ENCODE data around the gene RAB43. TPM values are rescaled to one million over a fixed set of nuclear protein-coding genes. Genes with fewer than 3 reads are reported as not detected.

The RAB43 gene
- total RNA-seq, 1 donor from 2014 or later, result 3.7 TPM

DNA sequence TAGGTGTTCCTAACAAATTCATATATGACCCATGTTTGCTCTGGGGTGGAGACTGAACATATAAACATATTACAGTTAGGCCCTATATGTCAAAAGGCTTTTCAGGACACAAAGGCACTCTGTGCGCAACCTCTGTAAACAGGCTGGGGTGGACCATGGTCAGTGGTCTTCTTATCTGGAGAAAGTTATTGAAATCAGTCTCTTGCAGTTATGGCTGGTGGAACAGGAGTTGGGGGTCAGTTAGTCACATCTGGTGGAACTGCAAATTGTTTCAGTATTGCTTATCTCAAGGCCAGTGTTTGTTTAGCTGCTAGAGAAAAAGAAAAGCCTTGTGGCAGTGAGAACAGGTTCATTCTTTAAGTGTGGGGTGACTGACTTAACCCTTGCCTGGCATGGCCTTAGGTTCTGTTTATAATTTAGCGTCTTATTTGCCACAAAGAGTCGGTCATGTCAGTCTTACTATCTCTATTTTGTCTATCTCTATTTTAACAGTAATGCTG is 66.9 kb downstream of the RAB43 start:
- Histone ChIP-seq H3K9ac (ENCODE audit: low read depth in 1 of 3, low read length in 3 of 3) (no peak overlapping the region), H3K36me3 (ENCODE audit: control insufficient read depth in 3 of 3, insufficient read depth in 3 of 3, low read length in 3 of 3) (no peaks in the 10 kb centered on the region), H3K4me1 (ENCODE audit: control insufficient read depth in 3 of 3, insufficient read depth in 3 of 3, low read length in 3 of 3) (peaks cover 11 to 12% (median 12%) of the 10 kb centered on the region in 3 donors), H3K27ac (ENCODE audit: low read depth, low read length) (no peak overlapping the region), H3K9me3 (ENCODE audit: control insufficient read depth in 3 of 3, low read length in 3 of 3) (no peaks in the 10 kb centered on the region), H3K27me3 (ENCODE audit: control insufficient read depth in 3 of 3, insufficient read depth in 3 of 3, low read length in 3 of 3) (no peaks in the 10 kb centered on the region), H3K4me3 (ENCODE audit: low read length in 3 of 3) (no peak overlapping the region)

GRCh38 chr3:129052675-129053074 is 68.9 kb downstream of the RAB43 start:
- Histone ChIP-seq H3K9ac (ENCODE audit: low read depth in 1 of 3, low read length in 3 of 3) (no peak overlapping the region), H3K27ac (ENCODE audit: low read depth, low read length) (no peak overlapping the region), H3K27me3 (ENCODE audit: control insufficient read depth in 3 of 3, insufficient read depth in 3 of 3, low read length in 3 of 3) (no peaks in the 10 kb centered on the region), H3K4me1 (ENCODE audit: control insufficient read depth in 3 of 3, insufficient read depth in 3 of 3, low read length in 3 of 3) (peaks cover 11 to 12% (median 12%) of the 10 kb centered on the region in 3 donors), H3K4me3 (ENCODE audit: low read length in 3 of 3) (no peak overlapping the region), H3K9me3 (ENCODE audit: control insufficient read depth in 3 of 3, low read length in 3 of 3) (no peaks in the 10 kb centered on the region), H3K36me3 (ENCODE audit: control insufficient read depth in 3 of 3, insufficient read depth in 3 of 3, low read length in 3 of 3) (no peaks in the 10 kb centered on the region)

- Histone ChIP-seq H3K4me3 (ENCODE audit: low read length in 3 of 3) (no peak overlapping the region), H3K36me3 (ENCODE audit: control insufficient read depth in 3 of 3, insufficient read depth in 3 of 3, low read length in 3 of 3) (no peaks in the 10 kb centered on the region), H3K9ac (ENCODE audit: low read depth in 1 of 3, low read length in 3 of 3) (no peak overlapping the region), H3K27me3 (ENCODE audit: control insufficient read depth in 3 of 3, insufficient read depth in 3 of 3, low read length in 3 of 3) (peaks cover 0 to 2% (median 0%) of the 10 kb centered on the region in 3 donors), H3K9me3 (ENCODE audit: control insufficient read depth in 3 of 3, low read length in 3 of 3) (peaks cover 0 to 2% (median 0%) of the 10 kb centered on the region in 3 donors), H3K4me1 (ENCODE audit: control insufficient read depth in 3 of 3, insufficient read depth in 3 of 3, low read length in 3 of 3) (peaks cover 11 to 12% (median 12%) of the 10 kb centered on the region in 3 donors), H3K27ac (ENCODE audit: low read depth, low read length) (no peak overlapping the region)
Observed at GRCh38 chr3:129051871-129052340, 69.7 kb downstream of the RAB43 start.

- peaks cover 11 to 16% (median 12%) of the 10 kb centered on the region in 3 donors for H3K4me1 ChIP-seq (ENCODE audit: control insufficient read depth in 3 of 3, insufficient read depth in 3 of 3, low read length in 3 of 3)
- H3K36me3 ChIP-seq (ENCODE audit: control insufficient read depth in 3 of 3, insufficient read depth in 3 of 3, low read length in 3 of 3), result no peaks in the 10 kb centered on the region
- peaks cover 8 to 9% (median 9%) of the 10 kb centered on the region in 3 donors for H3K27me3 ChIP-seq (ENCODE audit: control insufficient read depth in 3 of 3, insufficient read depth in 3 of 3, low read length in 3 of 3)
- H3K27ac ChIP-seq (ENCODE audit: low read depth, low read length), result no peak overlapping the region
- no peak overlapping the region for H3K4me3 ChIP-seq (ENCODE audit: low read length in 3 of 3)
- H3K9me3 ChIP-seq (ENCODE audit: control insufficient read depth in 3 of 3, low read length in 3 of 3), result peaks cover 0 to 2% (median 0%) of the 10 kb centered on the region in 3 donors
- H3K9ac ChIP-seq (ENCODE audit: low read depth in 1 of 3, low read length in 3 of 3), result no peak overlapping the region
Observed at GRCh38 chr3:129050556-129051295, 70.9 kb downstream of the RAB43 start.

GRCh38 chr3:129047553-129047839 is 74.1 kb downstream of the RAB43 start:
- Histone ChIP-seq H3K9me3 (ENCODE audit: control insufficient read depth in 3 of 3, low read length in 3 of 3) (peaks cover 0 to 2% (median 0%) of the 10 kb centered on the region in 3 donors), H3K27me3 (ENCODE audit: control insufficient read depth in 3 of 3, insufficient read depth in 3 of 3, low read length in 3 of 3) (peaks cover 10 to 13% (median 13%) of the 10 kb centered on the region in 3 donors), H3K27ac (ENCODE audit: low read depth, low read length) (no peak overlapping the region), H3K4me1 (ENCODE audit: control insufficient read depth in 3 of 3, insufficient read depth in 3 of 3, low read length in 3 of 3) (peaks cover 0 to 8% (median 4%) of the 10 kb centered on the region in 3 donors), H3K4me3 (ENCODE audit: low read length in 3 of 3) (no peak overlapping the region), H3K9ac (ENCODE audit: low read depth in 1 of 3, low read length in 3 of 3) (no peak overlapping the region), H3K36me3 (ENCODE audit: control insufficient read depth in 3 of 3, insufficient read depth in 3 of 3, low read length in 3 of 3) (no peaks in the 10 kb centered on the region)

DNA sequence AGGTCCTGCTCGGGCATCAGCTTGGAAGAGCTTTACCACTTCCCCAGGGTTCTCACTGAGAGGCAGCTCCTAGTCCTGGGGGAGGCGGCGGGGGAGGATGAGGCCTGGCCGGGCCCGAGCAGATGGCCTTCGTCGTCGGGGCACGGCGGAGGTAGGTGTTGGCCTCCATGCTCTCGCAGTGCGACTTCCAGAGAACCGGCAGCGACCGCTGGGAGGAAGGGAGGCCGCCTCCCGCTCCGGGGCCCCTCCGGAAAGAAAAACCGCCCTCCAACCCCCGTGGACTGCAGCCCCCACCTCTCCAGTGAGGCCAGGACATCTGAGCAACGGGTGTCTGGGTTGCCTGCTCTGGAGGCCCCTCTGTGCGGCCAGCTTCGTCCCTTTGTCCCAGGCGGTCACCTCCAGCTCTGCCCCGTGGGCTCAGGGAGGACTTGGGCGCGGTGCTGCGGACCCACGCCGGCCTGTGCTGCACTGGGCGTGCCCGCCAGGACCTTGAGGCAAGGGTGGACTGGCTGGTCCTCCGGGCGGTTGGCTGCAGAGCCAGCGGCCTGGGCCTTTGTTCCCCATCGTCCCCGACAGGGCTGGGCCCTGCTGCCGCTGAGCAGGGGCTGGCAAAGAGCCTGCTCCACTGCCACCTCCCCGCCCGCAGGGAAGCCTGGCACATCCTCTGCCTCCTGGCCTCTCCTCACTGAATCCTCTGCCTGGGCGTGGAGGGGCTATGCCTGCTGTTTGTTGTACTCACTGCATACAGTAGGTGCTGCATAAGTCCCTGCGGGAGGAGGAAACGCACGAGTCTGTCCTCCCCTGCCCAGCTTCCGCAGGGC is 74.7 kb downstream of the RAB43 start:
- H3K36me3 ChIP-seq (ENCODE audit: control insufficient read depth in 3 of 3, insufficient read depth in 3 of 3, low read length in 3 of 3), result no peaks in the 10 kb centered on the region
- no peak overlapping the region for H3K9ac ChIP-seq (ENCODE audit: low read depth in 1 of 3, low read length in 3 of 3)
- H3K9me3 ChIP-seq (ENCODE audit: control insufficient read depth in 3 of 3, low read length in 3 of 3), result peaks cover 0 to 2% (median 0%) of the 10 kb centered on the region in 3 donors

GRCh38 chr3:129046037-129046731 is 75.4 kb downstream of the RAB43 start:
- H3K4me1 ChIP-seq (ENCODE audit: control insufficient read depth in 3 of 3, insufficient read depth in 3 of 3, low read length in 3 of 3), result peaks cover 0 to 5% (median 0%) of the 10 kb centered on the region in 3 donors
- no peak overlapping the region for H3K27ac ChIP-seq (ENCODE audit: low read depth, low read length)
- peaks cover 10 to 13% (median 13%) of the 10 kb centered on the region in 3 donors for H3K27me3 ChIP-seq (ENCODE audit: control insufficient read depth in 3 of 3, insufficient read depth in 3 of 3, low read length in 3 of 3)
- H3K4me3 ChIP-seq (ENCODE audit: low read length in 3 of 3), result peak overlapping the region in 2 of 3 donors; percentile 40 to 56
- peak overlapping the region in 2 of 3 donors; percentile 6 to 64 for H3K9ac ChIP-seq (ENCODE audit: low read depth in 1 of 3, low read length in 3 of 3)
- H3K9me3 ChIP-seq (ENCODE audit: control insufficient read depth in 3 of 3, low read length in 3 of 3), result peaks cover 0 to 2% (median 0%) of the 10 kb centered on the region in 3 donors
- no peaks in the 10 kb centered on the region for H3K36me3 ChIP-seq (ENCODE audit: control insufficient read depth in 3 of 3, insufficient read depth in 3 of 3, low read length in 3 of 3)

More for the DNA sequence above, 74.7 kb downstream of the RAB43 start:
- Histone ChIP-seq H3K27ac (ENCODE audit: low read depth, low read length) (no peak overlapping the region), H3K27me3 (ENCODE audit: control insufficient read depth in 3 of 3, insufficient read depth in 3 of 3, low read length in 3 of 3) (peaks cover 10 to 13% (median 13%) of the 10 kb centered on the region in 3 donors), H3K4me3 (ENCODE audit: low read length in 3 of 3) (no peak overlapping the region), H3K4me1 (ENCODE audit: control insufficient read depth in 3 of 3, insufficient read depth in 3 of 3, low read length in 3 of 3) (peaks cover 0 to 7% (median 1%) of the 10 kb centered on the region in 3 donors)

GRCh38 chr3:129045675-129046036 is 75.9 kb downstream of the RAB43 start:
- Histone ChIP-seq H3K4me3 (ENCODE audit: low read length in 3 of 3) (peak overlapping the region in 2 of 3 donors; percentile 40 to 56), H3K4me1 (ENCODE audit: control insufficient read depth in 3 of 3, insufficient read depth in 3 of 3, low read length in 3 of 3) (peaks cover 0 to 5% (median 0%) of the 10 kb centered on the region in 3 donors), H3K27ac (ENCODE audit: low read depth, low read length) (no peak overlapping the region), H3K9me3 (ENCODE audit: control insufficient read depth in 3 of 3, low read length in 3 of 3) (peaks cover 0 to 2% (median 0%) of the 10 kb centered on the region in 3 donors), H3K36me3 (ENCODE audit: control insufficient read depth in 3 of 3, insufficient read depth in 3 of 3, low read length in 3 of 3) (no peaks in the 10 kb centered on the region), H3K27me3 (ENCODE audit: control insufficient read depth in 3 of 3, insufficient read depth in 3 of 3, low read length in 3 of 3) (peaks cover 10 to 13% (median 13%) of the 10 kb centered on the region in 3 donors), H3K9ac (ENCODE audit: low read depth in 1 of 3, low read length in 3 of 3) (peak overlapping the region in 2 of 3 donors; percentile 6 to 64)

- Histone ChIP-seq H3K9ac (ENCODE audit: low read depth in 1 of 3, low read length in 3 of 3) (no peak overlapping the region), H3K27me3 (ENCODE audit: control insufficient read depth in 3 of 3, insufficient read depth in 3 of 3, low read length in 3 of 3) (peaks cover 3 to 9% (median 4%) of the 10 kb centered on the region in 3 donors), H3K36me3 (ENCODE audit: control insufficient read depth in 3 of 3, insufficient read depth in 3 of 3, low read length in 3 of 3) (peaks cover 0 to 3% (median 0%) of the 10 kb centered on the region in 3 donors), H3K9me3 (ENCODE audit: control insufficient read depth in 3 of 3, low read length in 3 of 3) (no peaks in the 10 kb centered on the region), H3K4me1 (ENCODE audit: control insufficient read depth in 3 of 3, insufficient read depth in 3 of 3, low read length in 3 of 3) (peaks cover 0 to 6% (median 4%) of the 10 kb centered on the region in 3 donors), H3K4me3 (ENCODE audit: low read length in 3 of 3) (no peak overlapping the region), H3K27ac (ENCODE audit: low read depth, low read length) (no peak overlapping the region)
Observed at GRCh38 chr3:129040579-129041300, 80.9 kb downstream of the RAB43 start.
